GM18520 (cell line): ENCODE measurements around the gene BEGAIN.

Experiments
- ATAC-seq: cut with Tn5 transposase; IDR thresholded peaks from one replicate; pipeline ENCODE4 v1.9.1; 2021; ENCODE audit not compliant: unreplicated experiment

The BEGAIN gene

DNA sequence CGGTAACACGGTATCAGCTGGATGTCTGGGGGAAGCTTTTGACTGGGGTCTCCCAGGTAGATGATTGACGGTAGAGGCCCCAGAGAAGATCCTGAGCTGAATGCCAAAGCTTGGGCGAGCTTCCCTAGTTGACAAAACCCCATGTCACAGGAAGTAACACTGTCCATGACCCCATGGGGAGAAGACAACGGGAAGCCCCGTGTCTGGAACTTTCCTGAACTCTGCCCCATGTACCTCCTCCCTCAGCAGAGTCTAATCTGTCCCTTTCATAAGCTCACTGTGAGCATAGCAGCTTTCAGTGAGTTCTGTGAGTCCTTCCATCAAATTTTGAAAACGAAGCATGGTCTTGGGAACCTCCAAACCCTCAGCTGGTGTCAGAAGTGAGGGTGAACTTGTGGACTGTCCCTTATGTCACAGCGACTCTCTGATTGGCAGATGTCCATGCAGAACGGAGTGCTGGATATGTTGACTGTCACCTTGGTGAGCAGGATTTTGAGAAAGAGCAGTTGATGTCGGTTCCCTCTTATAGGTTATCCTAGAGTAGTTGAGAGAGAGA is 29.7 kb upstream of the BEGAIN start:
- no peak for ATAC-seq

DNA sequence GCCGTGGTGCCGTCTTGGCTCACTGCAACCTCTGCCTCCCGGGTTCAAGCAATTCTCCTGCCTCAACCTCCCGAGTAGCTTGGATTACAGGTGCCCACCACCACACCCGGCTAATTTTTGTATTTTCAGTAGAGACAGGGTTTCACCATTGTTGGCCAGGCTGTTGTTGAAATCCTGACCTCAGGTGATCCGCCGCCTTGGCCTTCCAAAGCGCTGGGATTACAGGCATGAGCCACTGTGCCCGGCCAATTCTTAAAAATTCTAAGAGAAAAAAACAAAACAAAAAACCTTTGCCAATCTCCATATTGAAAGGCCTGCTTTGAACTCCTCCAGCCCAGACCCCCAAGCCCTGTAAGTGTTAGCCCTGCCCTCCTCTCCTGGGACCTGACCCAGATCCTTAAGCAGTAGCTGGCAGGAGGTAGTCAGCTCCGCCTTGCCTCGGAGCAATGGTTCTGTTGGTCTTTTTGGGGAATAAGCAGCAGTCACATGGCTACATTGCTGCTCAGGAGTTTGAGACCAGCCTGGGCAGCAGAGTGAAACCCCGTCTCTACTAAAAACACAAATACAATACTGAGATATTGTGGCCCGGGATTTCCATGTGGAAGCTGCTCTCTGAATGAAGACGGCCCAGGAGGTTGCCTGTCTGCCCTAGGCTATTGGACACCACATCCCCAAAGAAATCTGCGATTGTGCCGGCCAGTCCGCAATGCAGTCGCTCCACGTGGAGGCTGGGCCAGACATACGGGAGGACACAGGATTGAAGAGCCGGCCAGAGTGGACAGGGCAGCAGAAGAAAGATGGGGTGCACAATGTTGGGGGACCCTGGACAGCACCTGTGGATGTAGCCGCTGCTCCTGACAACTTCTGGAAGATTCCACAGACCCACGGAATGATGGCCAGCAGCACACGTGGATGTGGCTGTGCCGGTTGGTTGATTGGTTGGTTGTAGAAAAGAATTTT is 28.8 kb upstream of the BEGAIN start:
- ATAC-seq = no peak

GRCh38 chr14:100614803-100615202 is 27.6 kb upstream of the BEGAIN start:
- no peak for ATAC-seq

GRCh38 chr14:100612986-100613385 is 25.8 kb upstream of the BEGAIN start:
- ATAC-seq = no peak

DNA sequence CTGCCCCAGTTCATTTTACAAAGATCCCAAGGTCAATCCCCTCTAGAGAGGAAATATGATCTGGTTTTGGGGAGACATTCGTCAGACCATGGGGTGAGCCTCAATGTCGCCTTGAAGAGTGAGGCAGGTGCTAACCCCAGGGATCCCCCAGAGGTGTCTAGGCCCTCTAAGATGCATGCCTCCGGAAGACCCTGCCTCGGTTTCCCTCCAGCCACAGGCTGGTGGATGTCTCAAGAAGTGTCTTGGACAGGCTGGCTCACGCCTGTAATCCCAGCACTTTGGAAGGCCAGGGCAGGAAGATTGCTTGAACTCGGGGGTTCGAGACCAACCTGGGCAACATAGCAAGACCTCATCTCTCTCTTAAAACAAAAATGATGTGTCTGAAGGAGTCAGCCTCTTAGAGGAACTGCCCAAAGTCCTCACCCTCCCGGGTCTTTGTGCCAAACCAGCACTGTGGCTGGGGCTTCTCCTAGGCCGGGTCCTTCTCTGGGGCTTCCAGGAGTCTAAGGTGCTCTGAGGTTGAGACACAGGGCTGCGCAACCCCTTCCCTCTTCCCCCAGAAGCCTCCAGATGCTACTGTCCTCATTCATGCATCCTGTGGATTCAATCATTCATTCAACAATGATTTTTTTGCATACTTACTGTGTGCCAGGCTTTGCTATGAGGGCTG is 24.7 kb upstream of the BEGAIN start:
- no peak for ATAC-seq

- ATAC-seq = no peak
Observed at GRCh38 chr14:100610511-100611217, 23.4 kb upstream of the BEGAIN start.

GRCh38 chr14:100609941-100610391 is 22.7 kb upstream of the BEGAIN start:
- no peak for ATAC-seq

DNA sequence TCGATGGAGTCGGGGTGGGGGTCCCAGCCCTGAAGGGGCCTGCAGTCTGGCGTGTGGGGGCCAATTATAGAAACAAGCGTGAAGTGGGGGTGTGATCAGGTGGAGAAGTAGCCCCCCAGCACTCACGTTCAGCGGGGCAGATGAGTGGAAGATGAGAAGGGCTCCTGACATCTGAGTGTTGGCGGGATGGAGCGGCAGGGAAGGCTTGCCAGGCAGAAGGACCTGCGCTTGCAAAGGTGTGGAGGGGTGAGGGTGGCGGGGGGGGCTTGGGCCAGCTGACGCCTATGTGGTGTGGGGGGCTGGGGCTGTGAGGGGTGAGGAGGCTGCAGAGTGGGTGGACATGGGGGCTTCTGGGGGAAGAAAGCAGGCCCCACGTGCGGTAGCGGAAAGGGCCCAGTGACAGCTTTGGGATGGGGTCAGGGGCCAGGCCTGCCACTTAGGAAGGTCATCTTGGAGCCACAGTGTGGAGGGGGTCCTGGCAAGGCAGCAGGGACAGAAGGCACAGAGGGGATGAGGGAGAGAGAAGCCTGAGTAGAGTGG is 22.2 kb upstream of the BEGAIN start:
- ATAC-seq = no peak

DNA sequence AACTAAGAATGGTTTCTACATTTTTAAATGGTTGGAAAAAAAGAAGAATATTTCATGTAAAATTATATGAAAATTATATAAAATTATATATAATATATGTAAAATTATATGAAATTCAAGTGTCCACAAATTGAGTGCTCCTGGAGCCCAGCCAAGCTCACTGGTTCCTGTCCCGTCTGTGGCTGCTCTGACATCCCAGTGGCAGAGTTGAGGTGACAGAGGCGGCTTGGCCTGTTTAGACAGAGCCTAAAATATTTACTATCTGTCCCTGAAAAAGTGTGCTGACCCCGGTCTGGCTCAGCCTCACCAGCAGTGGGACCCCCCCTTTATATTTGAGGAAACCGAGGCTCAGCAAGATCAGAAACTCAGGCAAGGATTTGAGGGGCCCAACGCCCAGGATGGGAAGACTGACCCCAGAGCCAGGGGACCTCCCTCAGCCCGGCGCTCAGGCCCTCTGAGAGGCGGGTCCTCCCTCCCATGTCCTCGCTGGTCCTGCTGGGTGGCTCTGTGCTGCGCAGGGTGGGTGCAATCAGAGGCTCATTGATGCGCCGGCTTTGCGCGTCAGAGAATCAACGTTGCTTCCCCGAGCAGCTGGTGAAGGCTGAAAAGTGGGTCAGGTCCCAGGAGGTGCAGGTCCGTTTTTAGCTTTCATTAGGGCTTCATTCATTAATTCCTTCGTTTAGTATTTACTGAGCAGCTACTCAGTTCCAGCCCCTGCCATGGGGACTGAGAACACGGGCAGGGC is 21.5 kb upstream of the BEGAIN start:
- no peak for ATAC-seq

GRCh38 chr14:100608064-100608463 is 20.8 kb upstream of the BEGAIN start:
- ATAC-seq = no peak

GRCh38 chr14:100607611-100607956 is 20.4 kb upstream of the BEGAIN start:
- ATAC-seq = no peak

DNA sequence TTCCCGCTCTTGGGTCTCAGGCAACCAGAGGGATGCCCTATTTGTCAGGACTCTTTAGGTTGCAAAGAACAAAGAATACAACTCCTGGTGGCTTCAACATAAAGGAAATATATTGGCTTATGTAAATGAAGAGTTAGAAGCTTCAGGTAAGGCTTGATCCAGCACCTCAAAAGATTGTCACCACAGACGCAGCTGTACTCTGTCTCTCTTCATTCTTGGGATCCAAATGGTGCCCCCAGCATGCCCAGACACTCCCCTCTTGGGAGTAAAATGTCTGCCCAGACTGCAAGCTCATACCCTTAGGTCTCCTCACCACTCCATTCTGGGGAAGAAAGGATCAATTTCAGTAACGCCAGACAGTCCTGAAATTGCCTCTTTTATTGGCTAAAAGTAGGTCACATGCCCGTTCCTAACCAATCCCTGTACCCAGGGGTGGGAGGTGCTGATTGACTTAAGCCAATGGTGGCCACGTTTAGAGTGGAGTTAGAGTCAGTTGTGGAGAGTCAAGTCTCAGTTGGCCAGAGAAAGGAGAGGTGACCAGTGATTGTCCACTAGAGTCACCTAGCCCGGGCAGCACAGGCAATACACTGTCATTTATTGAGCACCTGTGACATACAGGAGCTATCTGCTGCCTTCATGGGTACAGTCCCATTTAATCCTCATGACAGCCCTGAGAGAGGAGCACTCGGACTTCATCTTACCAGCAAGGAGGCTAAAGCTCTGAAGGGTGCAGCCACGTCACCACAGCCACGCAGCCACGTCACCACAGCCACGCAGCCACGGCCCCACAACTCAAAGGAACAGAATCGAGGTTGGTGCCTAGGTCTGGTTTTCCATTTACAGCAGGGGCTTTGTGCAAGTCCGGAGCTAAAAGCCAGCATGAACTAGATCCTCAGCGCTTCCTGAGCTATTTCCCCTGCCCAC is 19.7 kb upstream of the BEGAIN start:
- ATAC-seq = no peak

- ATAC-seq = no peak
Observed at GRCh38 chr14:100605706-100606686, 18.8 kb upstream of the BEGAIN start.

GRCh38 chr14:100605230-100605629 is 18.0 kb upstream of the BEGAIN start:
- no peak for ATAC-seq

DNA sequence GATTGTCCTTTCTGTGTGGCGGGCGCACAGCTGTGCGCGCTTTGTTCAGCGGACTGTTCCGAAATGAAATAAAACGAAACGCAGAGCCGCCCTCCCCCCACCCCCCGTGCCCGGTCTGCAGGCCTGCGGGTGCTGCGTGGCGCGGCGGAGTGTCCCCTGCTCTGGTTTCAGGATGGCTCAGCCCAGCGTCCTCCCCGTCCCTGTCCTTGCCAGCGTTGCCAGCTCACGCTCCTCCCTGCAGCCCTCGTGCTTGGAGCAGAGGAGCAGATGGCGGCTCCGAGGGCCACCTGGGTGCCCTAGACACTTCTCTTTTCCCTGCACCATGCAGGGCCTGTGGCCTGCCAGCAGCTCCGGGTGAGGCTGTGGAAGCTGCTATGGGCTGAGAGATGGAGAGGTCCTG is 17.5 kb upstream of the BEGAIN start:
- no peak for ATAC-seq

- ATAC-seq = no peak
Observed at GRCh38 chr14:100604121-100604501, 16.9 kb upstream of the BEGAIN start.

- no peak for ATAC-seq
Observed at GRCh38 chr14:100603341-100604120, 16.3 kb upstream of the BEGAIN start.
